HG03442 (cell line): Measurements from ENCODE around the gene RBM19.

Experiments
- ATAC-seq: cut with Tn5 transposase; IDR thresholded peaks from one replicate; pipeline ENCODE4 v1.9.1; 2021; ENCODE audit warnings: mild to moderate bottlenecking, moderate library complexity; ENCODE audit not compliant: unreplicated experiment

RBM19 gene

DNA sequence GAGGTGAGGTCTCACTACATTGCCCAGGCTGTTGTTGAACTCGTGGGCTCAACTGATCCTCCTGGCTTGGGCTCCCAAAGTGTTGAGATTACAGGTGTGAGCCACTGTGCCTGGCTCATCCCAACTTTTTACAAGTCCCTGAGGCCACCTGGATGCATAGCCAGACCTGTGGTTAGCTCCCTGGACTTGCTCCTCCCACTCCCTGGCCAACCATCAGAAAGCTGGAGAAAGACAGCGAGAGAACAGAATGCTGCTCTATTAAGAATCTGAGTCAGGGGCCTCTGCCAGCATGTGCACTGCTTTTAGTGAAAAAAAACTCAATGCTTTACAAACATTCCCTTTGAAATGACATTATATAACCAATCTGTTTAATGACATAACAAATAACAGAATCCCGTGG lies 78.2 kb downstream of the RBM19 start:
- no peak for ATAC-seq

DNA sequence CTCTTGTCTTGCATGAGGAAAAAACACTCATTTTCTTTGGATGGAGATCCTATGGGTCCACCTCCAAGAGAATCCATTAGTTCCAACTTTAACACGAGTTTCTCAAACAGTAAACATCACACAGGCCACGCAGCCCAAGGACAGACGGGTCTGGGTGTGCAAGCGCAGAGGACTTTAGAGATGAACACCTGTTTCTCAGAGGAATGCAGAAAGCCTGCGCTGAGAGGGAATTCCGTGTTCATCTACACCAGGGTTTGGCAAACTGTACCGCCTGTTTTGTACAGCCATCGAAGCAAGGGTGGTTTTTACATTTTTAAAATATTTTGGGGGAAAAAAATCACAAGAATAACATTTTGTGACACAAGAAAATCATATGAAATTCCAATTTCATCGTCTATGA lies 79.4 kb downstream of the RBM19 start:
- no peak for ATAC-seq

DNA sequence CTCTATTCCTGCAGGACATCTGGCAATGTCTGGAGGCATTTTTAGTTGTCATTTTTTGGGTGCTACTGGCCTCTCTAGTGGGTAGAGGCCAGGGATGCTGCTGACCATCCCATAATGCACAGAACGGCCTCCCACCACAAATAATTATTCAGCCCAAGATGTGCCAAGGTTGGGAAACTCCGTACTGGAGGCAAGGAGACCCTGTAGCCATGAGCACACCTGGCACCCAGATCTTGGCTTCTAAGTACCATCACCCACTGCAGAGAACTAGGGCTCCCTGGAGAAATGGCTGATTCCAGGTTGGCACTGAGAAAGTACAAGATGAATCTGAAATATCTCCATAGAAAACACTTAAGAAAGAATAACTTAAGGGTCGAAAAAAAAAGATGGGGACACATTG lies 81.7 kb downstream of the RBM19 start:
- ATAC-seq, result no peak

DNA sequence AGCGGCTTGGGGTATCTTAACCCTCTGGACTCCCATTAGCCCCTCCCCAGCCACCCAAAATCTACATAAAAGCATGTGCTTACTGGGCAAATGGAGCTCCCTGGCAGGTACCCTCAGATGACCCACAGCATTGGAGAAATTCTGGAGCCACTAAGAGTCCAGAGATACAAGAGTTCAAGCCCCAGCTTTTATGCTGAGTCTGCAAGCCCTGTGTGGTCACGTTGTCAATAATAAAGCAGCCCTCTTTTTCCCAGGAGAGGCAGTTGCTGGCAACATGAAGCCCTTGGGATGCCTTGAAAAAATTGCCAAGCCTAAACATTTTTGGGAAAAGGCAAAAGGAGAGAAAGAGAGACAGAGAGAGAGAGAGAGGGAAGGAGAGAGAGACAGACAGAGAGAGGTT lies 83.4 kb downstream of the RBM19 start:
- ATAC-seq, result no peak

DNA sequence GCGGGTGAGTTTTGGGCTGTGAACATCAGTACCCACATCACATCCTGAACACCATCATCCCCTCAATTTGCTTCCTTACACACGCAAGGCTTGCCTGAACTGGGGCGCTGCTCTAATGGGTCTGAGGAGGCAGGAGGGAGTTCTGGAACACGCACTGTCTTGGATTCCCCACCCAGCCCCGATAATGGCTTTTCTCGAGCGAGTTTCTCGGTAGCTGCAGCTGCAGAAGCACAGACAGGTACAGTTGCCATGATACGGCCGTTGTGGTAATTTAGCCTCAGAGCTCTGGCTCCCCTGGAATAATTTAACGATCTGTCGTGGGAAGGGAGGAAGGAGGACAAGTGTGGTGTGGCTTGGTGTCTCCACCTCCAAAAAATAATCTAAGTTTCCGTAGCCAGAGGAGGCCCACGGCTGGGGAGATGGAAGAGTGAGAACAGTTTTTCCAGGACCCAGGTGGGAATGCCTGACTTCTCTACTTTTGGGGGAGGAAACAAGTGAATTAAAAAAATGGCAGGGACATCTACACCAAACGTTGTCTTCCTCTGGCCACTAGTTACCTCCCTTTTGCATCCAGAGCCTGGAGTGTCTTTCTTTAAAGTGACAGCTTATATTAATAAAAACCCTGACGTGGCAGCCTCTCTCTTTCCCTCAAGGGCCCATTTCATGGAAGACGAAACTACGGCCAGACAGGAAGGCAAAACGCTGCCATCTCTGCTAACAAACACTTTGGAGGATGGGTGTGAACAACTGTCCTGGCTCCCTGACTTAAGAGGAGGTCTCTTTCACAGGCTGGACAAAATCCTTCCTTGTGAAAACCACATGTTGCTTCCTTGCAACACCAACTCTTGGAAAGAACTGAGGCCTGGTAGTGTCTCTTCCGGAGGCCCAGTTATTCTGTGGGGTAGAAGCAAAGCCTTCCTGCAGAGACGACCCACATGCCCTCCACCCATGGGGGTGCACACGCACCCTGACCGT lies 84.8 kb downstream of the RBM19 start:
- no peak for ATAC-seq

DNA sequence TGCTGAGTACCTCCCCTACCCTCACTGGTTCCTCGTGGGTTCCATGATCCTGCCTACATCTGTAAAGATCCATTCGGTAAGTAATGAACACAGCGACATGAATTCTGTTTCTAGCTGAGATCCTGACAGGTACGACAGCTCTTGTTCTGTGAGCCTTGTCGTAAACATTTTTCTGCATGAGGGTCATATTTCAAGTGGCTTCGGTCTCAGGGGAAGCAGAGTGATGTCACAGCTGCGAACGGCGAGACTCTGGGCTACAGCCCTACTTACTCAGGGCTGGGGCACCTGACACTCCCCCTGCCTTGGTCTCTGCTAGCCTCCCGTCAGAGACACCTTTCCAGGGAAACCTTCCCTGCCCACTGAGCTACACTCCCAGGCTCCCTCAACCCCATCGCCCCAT lies 85.8 kb downstream of the RBM19 start:
- ATAC-seq, result no peak

DNA sequence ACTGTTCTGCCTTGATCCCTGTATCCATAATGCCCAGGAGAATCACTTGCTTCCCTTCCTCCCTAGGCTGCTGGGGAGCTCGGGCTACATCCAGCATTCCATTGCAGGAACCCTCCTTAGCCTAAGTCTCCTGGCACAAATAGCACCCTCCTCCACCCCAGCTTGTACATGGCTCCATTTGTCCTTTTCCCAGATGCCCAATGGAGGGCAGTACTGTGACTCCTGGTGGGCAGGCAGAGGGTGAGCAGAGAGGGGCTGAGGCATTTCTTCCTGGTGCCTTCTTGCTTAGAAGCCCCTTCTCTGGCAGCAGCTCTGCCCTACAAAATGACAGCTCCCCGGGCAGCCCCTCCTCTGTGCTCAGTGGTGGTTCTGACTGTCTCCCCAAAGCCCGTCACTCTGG lies 86.5 kb downstream of the RBM19 start:
- no peak for ATAC-seq

DNA sequence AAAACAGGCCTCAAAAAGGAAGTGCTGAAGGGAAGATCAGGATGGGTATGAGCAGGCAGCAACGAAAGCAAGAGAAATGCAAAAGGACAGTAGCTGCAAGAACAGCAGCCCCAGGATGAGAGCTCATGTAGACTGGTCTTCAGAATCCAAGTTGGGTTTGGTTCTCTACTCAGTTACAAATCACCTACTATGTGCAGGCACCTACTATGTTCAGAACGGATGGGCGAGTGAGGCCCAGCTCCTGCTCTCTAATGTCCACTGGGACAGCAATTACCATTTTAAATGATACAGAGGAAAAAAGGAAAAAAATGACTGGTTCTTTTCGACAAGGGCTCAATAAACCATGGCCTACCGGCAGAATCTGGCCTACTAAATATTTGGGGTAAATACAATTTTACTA lies 88.5 kb downstream of the RBM19 start:
- no peak for ATAC-seq

DNA sequence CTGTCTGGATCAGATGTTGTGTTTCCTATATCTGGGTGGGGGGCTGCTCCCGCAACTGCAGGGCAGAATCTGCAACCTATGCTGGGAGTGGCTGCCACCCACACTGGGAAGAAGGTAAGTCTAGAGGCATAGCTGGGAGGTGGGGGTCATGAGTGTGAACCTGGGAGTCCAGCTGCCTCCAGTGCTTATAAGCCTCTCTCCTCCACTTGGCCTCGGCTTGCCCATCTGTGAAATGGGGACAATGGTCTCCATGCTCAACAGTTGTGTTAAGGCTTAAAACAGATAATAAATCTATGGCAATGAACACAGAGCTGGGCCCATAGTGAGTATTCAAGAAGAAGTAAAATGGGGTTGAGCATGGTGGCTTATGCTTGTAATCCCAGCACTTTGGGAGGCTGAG lies 90.0 kb downstream of the RBM19 start:
- no peak for ATAC-seq

DNA sequence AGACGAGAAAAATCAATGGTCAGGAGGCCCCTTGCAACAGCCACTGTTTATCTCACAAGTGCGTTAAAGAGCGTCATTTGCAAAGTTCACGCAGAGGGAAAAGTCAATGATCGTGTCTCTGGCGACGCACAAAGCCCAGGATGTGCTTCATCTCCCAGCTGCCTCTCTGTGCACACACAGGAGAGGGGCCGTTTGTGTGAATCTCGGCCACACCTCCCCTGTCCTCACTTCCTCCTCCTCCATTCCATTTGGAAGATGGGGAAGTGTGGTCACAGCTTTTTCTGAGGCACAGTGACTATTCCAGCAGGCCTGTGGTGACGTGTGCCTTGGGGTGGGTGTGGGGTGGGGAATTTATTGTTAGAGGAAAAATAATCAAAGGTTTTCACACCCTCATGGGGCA lies 90.4 kb downstream of the RBM19 start:
- ATAC-seq, result no peak

DNA sequence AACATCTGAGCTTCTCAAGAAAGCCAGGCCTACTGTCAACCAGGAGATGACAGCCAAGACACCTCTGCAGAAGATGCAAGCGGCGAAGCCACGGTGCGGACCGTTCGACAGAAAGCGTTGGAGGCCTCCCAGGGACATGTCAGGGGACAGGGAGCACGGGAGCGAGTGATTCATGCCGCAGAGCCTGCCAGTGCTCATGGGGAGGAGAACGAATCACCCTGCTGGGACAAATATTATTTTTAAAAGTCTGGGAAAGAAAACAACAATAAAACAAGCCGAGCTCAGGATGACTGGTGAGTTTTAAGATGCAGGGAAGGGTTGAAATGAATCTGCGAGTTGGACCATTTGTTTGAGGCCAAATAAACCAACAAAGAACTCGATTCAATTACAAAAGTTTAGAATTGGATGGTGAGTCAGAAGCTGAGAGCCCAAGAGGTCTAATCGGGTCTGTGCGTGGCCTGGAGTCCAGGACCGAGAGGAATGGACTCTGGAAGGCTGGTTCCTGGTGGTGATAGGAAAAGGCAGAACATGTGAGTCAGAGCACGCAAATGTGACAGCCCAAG lies 91.0 kb downstream of the RBM19 start:
- ATAC-seq, result no peak

DNA sequence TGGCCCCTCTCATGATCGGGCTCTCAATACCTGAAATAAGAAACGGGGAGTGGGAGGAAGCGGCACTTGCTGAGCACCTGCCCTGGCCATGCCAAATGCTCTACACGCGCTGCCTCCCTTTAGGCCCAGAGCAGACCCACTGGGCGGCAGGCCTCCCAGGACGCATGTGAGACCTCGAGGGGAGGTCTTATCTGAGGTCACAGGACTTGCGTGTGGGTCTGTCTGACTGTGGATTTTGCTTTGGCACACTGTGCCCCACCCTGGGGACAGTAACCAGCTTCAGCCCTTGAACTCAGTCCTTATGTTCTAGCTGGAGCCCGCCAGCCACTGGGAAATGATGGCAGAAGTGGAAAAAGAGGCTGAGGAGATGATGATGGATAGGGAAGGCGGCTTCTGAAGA lies 91.8 kb downstream of the RBM19 start:
- no peak for ATAC-seq

DNA sequence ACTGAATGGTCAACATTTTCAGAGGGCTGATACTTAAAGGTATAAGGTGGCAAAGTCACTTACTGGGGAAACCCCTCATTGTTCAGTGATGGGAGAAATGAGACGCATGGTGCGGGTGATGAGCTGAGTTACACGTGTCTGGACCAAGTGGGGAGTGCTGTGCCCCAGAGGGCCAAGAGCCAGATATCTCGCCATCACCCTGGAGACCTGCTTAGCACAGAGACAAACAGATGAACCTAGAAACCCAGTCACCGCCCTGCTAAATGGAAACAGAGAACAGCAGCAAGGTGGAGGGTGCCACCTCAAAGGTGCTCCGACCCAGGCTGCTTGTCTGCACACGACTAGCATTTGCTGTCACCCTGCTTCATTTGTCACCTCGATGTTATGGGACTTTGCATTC lies 92.4 kb downstream of the RBM19 start:
- ATAC-seq, result no peak

DNA sequence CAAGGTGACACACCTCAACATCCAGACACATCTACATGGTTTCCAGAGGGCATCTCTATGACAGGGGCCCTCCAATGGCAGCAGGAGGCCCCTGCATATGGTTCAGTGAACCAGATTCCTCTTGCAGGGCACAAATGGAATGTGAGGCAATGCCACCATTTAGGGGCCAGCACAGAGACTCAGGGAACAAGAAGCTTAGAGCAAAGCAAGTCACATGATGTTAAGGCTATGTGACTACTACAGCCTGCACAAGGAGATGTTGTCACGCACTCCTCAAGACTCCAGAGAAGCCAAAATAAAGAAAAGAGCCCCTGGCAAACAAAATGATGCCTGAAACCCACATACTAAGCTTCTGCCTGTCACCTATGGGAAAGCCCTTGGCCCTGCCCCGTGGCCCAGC lies 95.2 kb downstream of the RBM19 start:
- no peak for ATAC-seq

DNA sequence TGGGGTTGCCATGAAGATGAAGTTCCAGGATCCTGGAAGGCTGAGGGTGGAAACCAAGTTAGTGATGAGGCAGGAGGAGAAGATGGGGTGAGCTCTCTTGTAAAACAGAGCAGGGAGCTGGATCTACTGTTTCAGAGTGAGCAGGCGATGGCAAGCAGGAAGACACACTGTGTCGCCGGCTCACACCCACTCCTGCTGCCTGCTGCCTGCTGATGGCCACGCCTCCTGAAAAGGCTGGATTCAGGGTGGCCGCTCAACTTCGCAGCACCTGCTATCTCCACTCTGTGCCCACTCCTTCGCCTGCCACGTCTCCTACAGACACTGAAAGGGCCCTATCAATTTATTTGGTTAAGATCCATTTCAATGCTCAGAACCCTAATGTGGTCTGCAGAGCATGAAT lies 96.1 kb downstream of the RBM19 start:
- no peak for ATAC-seq

DNA sequence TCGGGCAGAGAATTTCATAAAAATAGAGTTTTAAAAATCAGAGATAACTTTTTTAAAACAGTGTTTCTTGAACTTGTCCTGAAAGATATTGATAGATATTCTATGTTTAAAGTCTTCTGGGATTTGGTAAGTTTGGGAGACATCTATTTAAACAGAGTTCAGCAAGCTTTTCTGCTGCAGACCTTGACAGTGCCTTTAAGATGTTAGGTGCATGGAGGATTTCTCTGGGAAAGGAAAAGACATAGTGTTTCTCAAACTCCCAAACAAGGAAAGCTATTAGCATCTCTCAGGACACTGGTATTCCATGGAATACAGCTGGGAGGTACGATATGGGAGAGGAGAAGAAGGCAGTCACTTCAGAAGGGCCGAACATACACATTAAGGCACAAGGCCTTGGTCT lies 97.8 kb downstream of the RBM19 start:
- ATAC-seq, result no peak

DNA sequence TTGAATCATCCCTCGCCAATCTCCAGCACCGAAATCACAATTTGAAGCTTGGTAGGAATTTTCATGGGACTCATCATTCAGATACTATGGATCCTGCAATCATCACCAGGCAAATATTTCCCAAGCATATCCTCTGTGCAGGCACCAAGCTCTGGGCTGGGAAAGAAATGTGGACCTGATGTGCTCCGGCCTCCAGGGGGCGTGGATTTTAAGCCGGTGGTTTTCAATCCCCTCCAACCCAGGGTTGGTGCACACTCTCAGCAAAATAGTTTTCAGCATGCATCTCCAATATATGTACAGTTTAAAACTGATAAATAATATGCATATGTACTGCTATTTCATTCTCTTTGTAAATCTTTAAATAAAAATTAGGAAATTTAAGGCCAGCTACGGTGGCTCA lies 98.9 kb downstream of the RBM19 start:
- ATAC-seq, result no peak

DNA sequence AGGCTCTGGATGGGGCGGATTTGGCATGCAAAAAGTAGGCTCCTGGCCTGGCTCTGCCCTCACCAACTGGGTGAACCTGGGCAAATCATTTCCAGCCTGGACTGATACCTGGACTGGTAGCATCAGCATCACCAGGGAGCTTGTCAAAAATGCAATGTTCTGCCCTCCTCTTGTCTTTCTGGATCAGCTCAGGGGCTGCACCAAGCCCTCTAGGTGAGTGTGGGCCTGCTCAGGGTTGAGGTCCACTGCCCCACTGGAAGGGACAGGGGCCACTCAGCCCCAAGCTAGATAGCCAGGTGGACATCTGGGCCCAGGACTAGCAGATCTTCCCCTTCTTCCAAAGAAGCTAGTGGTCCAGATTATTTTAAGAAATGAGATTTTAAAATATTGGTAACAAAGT lies 99.6 kb downstream of the RBM19 start:
- ATAC-seq, result no peak

DNA sequence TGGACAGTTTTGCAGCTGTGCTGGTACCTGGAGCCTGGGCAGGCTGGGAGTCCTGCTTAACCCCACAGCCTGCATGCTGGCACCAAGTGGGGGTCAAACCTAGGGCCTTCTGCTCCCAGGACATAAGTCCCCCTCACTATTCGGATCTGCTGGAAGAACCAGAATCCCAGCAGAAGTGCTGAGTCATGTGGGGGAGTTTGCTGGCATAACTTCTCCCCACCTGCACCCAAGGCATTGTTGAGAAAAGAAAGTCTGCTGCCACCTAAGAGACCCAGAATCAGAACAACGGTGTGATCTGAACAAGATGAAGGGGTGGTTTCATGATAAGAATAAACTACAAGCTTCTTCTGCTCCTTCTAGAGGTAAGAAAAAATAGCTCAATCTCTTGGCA lies 102.7 kb downstream of the RBM19 start:
- ATAC-seq, result no peak

DNA sequence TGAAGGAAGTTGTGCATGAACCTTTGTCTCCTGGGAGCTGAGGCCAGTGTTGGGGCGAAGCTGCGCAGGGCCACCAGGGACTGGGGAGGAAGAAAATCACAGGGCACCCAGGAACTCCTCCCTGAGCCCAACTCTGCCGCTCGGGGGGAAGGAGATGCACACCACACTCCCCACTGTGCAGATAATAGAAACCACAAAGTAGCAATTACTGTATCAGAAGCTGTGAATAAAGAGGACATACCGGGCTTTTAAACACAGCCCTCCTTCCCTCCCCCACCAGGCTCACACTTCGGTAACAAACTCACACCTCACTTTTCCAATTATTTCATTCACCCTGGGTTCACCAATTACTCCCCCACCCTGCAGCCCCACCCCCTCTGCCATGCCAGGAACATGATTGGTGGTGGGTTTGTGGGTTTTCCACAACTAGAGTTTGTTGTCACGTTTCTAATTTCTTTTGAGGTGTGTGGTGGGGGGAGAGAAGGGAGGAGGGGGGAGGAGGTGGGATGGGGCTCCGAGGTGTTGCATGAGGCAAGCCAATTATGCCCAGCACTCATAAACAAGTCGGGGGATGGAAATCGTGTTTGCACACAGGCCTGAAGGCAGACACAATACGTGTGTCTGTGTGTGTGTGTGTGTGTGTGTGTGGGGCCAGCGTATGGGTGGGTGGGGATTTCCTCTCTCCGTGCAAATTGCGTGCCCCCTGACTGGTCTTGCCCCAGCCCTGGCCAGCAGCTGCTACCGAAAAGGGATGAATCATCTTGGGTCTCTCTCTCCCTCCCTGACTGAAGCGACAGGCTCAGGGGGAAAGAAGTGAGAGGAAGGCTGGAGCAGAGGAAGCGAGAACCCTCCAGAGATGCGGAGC lies 103.3 kb downstream of the RBM19 start:
- no peak for ATAC-seq

DNA sequence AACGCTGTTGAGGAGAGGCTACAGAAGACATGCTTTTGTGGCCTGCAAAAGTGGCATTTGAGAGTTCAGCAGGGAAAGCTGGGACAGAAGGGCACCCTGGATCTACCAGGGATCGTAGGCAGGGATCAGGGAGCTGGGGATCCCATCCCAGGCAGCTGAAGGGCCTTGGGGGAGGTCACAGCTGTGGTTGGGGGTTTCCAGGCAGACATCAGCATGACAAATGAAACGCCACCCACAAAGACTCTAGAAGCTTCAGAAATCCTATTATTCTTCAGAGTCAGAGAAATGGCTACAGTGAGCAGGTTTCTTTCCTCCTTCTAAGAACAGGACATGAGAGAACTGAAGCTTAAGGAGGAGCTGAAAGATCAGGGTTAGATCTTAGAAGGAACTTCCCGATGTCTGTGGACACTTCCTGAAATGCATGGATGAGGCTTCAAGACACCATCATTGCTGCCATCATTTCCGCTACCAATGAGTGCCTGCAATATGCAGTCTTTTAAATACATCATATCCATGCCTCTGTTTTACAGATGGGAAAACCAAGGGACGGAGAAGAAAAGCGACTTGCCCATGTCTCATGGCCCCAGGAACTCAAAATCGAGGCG lies 104.3 kb downstream of the RBM19 start:
- ATAC-seq, result no peak
